Left hindlimb (tissue), 1 donor: Measurements from ENCODE around the gene CBX7.

Source experiments
- DNase-seq: peaks from one replicate; pipeline ENCODE4 v3.0.0-alpha.2; 2018

CBX7 gene

DNA sequence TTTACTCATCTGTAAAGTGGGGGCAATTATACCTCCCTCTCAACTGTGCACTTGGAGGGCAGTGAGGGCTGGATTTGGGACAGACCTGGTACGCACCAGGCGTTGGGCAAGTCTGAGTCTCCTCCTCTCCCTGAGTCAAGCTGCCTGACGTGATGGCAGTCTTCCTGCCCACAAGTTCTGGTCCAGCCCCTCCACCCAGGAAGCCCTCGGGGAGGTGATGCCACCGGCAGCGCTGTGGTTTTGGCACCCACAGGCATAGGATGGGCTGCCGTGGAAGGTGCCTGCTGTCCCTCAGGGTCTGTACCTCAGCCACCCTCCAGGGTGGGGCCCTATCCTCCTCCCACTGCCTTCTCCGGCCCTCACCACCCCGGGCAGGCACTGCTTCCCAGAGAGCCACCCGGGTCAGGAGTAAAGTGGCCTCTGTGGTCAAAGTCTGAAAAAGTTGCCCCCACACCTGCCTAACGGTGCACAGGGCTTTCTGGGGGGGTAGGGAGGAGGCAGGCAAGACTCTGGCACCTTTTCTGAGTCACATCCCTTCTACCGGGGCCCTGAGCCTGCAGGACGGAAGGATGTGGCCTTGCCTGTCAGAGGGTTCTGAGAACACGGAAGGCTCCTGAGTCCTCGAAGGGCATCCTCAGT, 61.9 kb downstream of the CBX7 start:
- no peak for DNase-seq

- DNase-seq: no peak
Measured at GRCh38 chr22:39089928-39090327, 62.6 kb downstream of the CBX7 start.

DNA sequence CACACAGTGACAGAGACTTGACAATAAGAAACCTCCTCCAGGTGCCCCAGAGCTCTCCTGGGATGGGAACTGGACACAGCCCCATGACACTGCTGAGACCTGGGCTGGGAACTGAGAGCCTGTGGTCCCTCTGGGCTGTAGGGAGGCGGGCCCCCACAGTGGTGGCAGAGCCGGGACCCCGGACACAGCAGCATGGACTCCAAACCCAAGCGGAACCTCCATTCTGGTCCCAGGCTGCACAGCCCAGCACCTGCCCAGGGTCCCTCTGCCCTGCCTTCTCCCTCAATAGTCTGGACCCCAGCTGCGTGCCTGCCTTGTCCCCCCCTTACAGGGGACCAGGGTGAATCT, 63.8 kb downstream of the CBX7 start:
- DNase-seq: no peak

- DNase-seq: peak; percentile 57
Measured at GRCh38 chr22:39087881-39088684, 64.4 kb downstream of the CBX7 start.

GRCh38 chr22:39087098-39087497, 65.4 kb downstream of the CBX7 start:
- no peak for DNase-seq

DNA sequence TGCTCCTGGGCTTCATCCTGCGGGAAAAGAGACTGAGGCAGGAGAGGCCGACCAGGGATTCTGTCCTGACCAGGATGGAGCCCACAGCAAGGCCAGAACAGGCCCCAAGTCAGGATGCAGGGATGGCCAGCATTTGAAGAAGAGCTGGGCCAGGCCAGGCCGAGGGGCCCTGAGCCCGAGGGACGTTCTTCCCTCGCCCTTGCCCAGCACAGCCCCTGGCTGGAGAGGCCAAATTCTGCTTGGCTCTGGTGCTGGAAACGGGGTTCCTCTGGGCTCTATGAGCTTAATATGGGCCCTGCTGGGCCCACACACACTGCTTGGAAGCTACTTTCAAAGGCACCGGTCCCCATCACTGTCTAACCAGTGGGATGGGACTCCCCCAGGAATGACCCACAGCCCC, 67.8 kb downstream of the CBX7 start:
- DNase-seq: no peak

DNA sequence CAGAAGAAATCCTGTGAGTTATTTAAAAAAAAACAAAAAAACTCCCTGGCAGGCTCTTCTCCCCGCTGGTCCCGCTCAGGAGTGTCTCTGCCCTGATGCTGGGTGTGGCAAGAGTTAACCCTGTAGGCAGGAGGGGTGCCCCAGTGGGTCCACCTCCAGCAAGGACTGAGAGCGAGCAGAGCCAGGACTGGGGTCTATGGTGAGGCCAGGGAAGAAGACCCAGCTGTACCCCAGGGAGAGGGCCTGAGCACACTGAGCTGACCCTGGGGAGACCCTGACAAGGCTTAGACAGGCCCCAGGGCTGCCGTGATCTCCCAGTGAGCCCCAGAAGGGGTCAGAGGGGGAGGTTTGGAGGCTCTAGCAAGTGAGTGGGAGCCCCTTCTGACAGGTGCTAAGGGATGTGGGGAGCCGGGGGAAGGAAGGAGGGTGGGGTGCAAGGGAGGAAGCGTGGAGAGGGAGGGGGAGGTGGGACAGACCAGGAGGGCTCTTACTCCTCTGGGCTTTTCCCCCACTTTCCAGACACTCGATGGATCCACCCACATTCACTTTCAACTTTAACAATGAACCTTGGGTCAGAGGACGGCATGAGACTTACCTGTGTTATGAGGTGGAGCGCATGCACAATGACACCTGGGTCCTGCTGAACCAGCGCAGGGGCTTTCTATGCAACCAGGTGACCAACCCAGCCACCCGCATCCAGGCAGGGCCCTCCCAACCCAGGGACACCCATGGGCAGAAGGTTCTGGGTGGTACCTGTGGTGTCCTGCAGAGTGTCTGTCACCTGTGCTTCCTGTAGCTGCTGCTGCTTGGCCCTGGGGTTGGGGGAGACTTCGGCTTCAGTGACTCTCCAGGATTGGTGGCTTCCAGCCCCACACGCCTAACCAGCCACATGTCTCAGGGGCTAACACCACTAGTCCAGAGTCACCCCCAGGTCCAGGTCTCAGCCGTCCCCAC, 69.0 kb downstream of the CBX7 start:
- DNase-seq: no peak

DNA sequence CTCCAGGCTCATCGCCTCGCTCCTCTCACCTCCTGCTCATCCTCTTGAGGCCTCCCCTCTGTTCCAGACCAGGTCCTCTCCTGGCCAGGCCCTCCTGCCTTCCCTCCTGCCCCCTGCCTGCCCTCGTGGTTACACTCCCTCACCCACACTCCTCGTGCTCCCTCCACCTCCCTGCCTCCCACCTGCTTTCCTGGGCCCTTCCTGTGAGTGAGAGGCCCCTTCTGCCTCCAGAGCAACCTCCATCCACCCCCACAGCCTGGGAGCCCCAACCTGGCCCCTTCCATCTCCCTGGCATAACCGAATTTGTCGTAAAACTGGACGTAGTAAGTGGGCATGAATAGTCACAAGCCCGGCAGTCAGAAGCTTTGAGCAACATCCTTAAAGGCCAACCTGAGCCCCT, 70.9 kb downstream of the CBX7 start:
- no peak for DNase-seq

GRCh38 chr22:39081016-39081415, 71.5 kb downstream of the CBX7 start:
- DNase-seq: no peak
